ENCODE measurements around the gene FOLH1. TPM values are rescaled to one million over a fixed set of nuclear protein-coding genes. Genes with fewer than 3 reads are reported as not detected.
"Not testable (repeated sequence)": the region's sequence is repeated elsewhere in the genome, so short reads cannot be mapped to it uniquely, and the experiment has no call there.

FOLH1 gene
- total RNA-seq, 1 donor from 2014 or later, result 4.3 TPM

DNA sequence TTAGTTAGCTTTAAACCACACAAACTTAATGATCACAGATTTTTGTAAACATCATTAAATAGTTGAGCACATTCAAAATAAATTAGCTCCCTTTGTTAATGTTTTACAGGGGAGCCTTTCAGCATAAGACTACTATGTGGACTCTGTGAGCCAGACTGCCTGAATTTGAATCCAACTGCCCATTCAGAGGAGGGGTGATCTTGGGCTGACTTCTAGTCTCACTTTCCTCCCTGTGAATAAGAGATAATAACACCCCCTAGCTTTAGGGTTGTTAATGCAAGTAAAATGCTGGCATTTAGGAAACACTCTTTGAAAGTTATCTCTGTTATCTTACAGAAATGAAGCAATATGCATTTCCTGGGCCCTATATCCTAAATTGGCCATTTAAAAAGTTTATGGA, 23.6 kb downstream of the FOLH1 start:
- not testable (repeated sequence) for DNase-seq (ENCODE audit: extremely low read depth, low read depth, low spot score)

DNA sequence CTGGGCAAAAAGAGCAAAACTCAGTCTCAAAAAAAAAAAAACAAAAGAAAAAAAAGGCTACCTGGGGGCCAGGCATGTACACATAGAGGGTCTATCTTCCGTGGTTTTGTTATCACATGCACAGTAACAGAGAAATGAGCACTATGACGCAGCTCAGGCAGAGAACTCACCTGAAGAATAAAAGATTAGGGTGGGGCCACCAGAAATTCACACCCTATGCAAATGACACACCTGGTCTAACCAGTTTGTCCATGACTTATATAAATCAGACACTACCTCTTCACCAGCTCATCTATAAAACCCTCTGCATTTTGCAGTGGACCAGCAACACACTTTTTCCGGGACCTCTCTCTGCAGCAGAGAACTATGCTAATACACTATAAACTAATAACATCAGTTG, 30.5 kb downstream of the FOLH1 start:
- not testable (repeated sequence) for DNase-seq (ENCODE audit: extremely low read depth, low read depth, low spot score)

DNA sequence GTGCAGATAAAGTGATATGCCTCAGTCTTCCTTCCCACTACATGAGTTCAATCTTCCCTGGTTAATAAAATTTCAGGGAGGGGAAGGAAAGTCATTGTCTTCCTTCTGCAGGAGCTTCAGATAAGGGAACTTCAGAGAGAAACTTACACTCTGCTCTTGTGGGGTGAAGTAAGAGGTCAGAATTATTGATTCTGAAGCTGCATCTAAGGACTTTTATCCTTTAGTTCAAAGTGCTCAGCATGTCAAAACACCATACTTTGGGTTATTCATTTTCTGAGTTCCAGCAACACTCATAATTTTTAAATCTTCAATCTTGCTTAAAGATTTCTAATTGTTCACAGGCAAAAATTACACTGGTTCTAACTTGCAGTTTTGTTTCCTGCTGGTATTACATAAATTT, 33.0 kb downstream of the FOLH1 start:
- DNase-seq (ENCODE audit: extremely low read depth, low read depth, low spot score), result not testable (repeated sequence)

DNA sequence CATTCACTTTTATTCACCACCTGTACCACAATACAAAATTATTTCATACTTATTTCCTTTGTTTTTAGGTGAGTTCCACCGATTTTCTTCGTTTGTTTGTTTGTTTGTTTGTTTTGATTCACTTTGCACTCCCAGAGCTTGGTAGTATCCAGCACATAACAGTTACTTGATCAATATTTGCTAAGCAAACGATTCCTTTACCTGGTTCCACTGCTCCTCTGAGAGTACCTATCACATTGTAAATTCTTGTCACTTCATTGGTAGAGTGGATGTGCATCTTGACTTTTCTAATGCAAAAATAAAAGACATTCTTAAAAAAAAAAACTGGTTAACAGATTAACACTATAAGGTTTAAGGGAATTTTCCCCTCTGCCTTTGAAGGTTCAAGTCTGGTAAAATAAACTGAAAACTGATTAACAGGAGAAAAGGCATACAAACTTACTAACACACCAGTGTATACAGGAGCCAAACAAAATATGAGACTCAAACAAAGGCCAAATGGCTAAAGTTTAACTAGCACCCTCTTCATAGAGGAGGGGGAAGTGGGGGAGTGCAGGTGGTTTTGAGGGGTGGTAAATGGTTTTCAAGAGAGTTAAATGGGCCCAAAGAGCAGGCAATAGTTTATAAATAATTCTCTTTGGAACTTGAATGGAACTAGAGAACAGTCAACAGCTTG, 33.6 kb downstream of the FOLH1 start:
- not testable (repeated sequence) for DNase-seq (ENCODE audit: extremely low read depth, low read depth, low spot score)

DNA sequence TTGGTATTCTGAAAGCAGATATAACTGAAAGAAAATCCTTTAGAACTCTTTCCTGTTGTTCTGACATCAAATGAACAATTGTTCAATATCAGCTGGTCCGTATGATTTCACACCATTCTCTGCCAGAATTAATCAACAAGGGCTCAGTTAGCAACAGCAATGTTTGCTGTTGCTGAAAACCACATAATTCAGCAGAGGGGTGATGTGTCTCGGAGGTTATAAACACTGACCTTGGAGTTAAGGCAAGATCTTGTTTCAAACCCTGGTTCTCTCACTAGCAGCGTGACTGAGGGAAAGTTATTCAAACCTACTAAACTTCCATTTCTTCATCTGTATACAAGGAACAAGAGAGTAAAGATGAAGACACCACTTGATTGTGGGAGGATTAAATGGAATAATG, 36.8 kb downstream of the FOLH1 start:
- DNase-seq (ENCODE audit: extremely low read depth, low read depth, low spot score), result not testable (repeated sequence)

- DNase-seq (ENCODE audit: extremely low read depth, low read depth, low spot score), result not testable (repeated sequence)
Measured at GRCh38 chr11:49169579-49169978, 38.8 kb downstream of the FOLH1 start.

DNA sequence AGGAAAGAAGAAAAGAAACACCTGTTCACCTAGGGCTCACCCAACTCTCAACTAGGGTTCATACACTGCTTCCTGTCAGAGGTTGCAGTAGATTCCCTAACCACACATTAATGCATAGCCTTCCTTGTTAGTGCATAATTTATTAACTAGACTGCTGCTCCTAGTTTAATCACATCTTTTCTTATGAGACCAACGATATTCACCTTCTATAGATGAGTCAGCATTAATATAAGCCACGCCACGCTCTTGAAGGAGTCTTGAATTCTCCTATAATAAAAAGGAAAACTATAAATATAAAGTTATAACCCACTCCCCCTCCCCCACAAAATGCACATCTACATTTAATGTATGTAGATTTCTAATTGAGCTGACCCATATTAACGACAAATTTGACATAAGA, 39.4 kb downstream of the FOLH1 start:
- DNase-seq (ENCODE audit: extremely low read depth, low read depth, low spot score), result not testable (repeated sequence)

GRCh38 chr11:49151211-49151610, 57.2 kb downstream of the FOLH1 start:
- no peak for DNase-seq (ENCODE audit: extremely low read depth, low read depth, low spot score)

- not testable (repeated sequence) for DNase-seq (ENCODE audit: extremely low read depth, low read depth, low spot score)
Measured at GRCh38 chr11:49102356-49102755, 106.0 kb downstream of the FOLH1 start.

Other genes with a start within 250 kb of the FOLH1 start
- not detected in 2 replicates for gene TRIM51G, start 224.7 kb downstream of the FOLH1 start, total RNA-seq
- gene TRIM49B, start 179.8 kb downstream of the FOLH1 start, total RNA-seq, result not detected in 2 replicates
- not detected in 2 replicates for gene TRIM64C, start 149.5 kb downstream of the FOLH1 start, total RNA-seq